IMR-90 (cell line): ENCODE results near the gene COQ2. TPM values are rescaled to one million over a fixed set of nuclear protein-coding genes. Genes with fewer than 3 reads are reported as not detected.

Experiments used
- ATAC-seq: fragments of 200-7000 bp; cut with Tn5 transposase; 2 replicates; pipeline ENCODE4 v1.9.1; 2020; ENCODE audit warnings: low read depth, mild to moderate bottlenecking, moderate library complexity
- BruUV-seq: library from RNA; stranded (reverse); fragments of 400-500 nt; replicated peaks from 2 replicates; lab custom pipeline; 2021; lab: Mats Ljungman, UMichigan
- CTCF ChIA-PET: fragments of 300-600 bp; formaldehyde crosslinking; extraction: SDS; loops from one replicate; lab custom pipeline; 2021; ENCODE audit warnings: antibody characterized with exemption; lab: Yijun Ruan, JAX
- POLR2A ChIA-PET: fragments of 300-600 bp; sonication (Branson Sonifier 250); formaldehyde crosslinking; loops from one replicate; lab custom pipeline; 2022; ENCODE audit warnings: antibody characterized with exemption; ENCODE audit not compliant: unreplicated experiment; lab: Charles Lee
- DNase-seq: peaks from one replicate; pipeline ENCODE4 v3.0.0; 2013
- H2AFZ ChIP-seq: replicated peaks from 2 replicates; pipeline ENCODE3; 2013; ENCODE audit warnings: low read length, mild to moderate bottlenecking; ENCODE audit not compliant: poor library complexity
- H2AK5ac ChIP-seq: 2 replicates; pipeline ENCODE4 v1.6.1; 2013; ENCODE audit warnings: low read depth, low read length, inconsistent platforms
- H2AK9ac ChIP-seq: replicated peaks from 2 replicates; pipeline ENCODE3; 2013; ENCODE audit warnings: mild to moderate bottlenecking, low read depth, low read length, moderate library complexity; ENCODE audit not compliant: poor library complexity
- H2BK120ac ChIP-seq: 2 replicates; pipeline ENCODE4 v1.6.1; 2013; ENCODE audit warnings: low read depth, low read length, inconsistent platforms
- H2BK15ac ChIP-seq: 3 replicates; pipeline ENCODE4 v1.6.1; 2013; ENCODE audit warnings: low read depth, low read length, inconsistent platforms
- H2BK20ac ChIP-seq: 2 replicates; pipeline ENCODE4 v1.6.1; 2013; ENCODE audit warnings: low read depth, mild to moderate bottlenecking, inconsistent platforms, low read length, moderate library complexity
- H2BK5ac ChIP-seq: 2 replicates; pipeline ENCODE4 v1.6.1; 2013; ENCODE audit warnings: mild to moderate bottlenecking, low read depth, low read length, inconsistent platforms; ENCODE audit not compliant: poor library complexity, severe bottlenecking
- H3K14ac ChIP-seq: replicated peaks from 2 replicates; pipeline ENCODE4 v1.6.1; 2013; ENCODE audit warnings: low read depth, low read length, inconsistent platforms
- H3K18ac ChIP-seq: 2 replicates; pipeline ENCODE4 v1.6.1; 2013; ENCODE audit warnings: low read depth, low read length, control low read depth
- H3K23ac ChIP-seq: 2 replicates; pipeline ENCODE4 v1.6.1; 2013; ENCODE audit warnings: low read depth, low read length, inconsistent platforms
- H3K27ac ChIP-seq: 2 replicates; pipeline ENCODE4 v1.5.1; 2013; ENCODE audit warnings: mild to moderate bottlenecking, control low read depth, low read length; ENCODE audit not compliant: insufficient read depth
- H3K27me3 ChIP-seq: 2 replicates; pipeline ENCODE4 v1.6.1; 2013; ENCODE audit warnings: low read length; ENCODE audit not compliant: control insufficient read depth, insufficient read depth
- H3K36me3 ChIP-seq: 2 replicates; pipeline ENCODE4 v1.6.1; 2013; ENCODE audit warnings: low read length, mixed read lengths; ENCODE audit not compliant: control insufficient read depth, insufficient read depth
- H3K4ac ChIP-seq: 2 replicates; pipeline ENCODE4 v1.6.1; 2013; ENCODE audit warnings: low read depth, low read length, inconsistent platforms
- H3K4me1 ChIP-seq: 2 replicates; pipeline ENCODE4 v1.6.1; 2013; ENCODE audit warnings: low read length, mixed read lengths; ENCODE audit not compliant: control insufficient read depth, insufficient read depth
- H3K4me2 ChIP-seq: 2 replicates; pipeline ENCODE4 v1.6.1; 2013; ENCODE audit warnings: low read depth, mild to moderate bottlenecking, control low read depth, low read length, moderate library complexity
- H3K4me3 ChIP-seq: 2 replicates; pipeline ENCODE4 v1.5.1; 2013; ENCODE audit warnings: low read depth, mild to moderate bottlenecking, control low read depth, low read length, moderate library complexity; ENCODE audit not compliant: insufficient read depth
- H3K56ac ChIP-seq: 2 replicates; pipeline ENCODE4 v1.6.1; 2013; ENCODE audit warnings: low read length, inconsistent platforms; ENCODE audit not compliant: insufficient read depth; ENCODE audit errors: extremely low read depth
- H3K79me1 ChIP-seq, 2 experiments: 2 replicates each; pipeline ENCODE4 v1.6.1; 2013; ENCODE audit warnings: low read length in 2 of 2, inconsistent platforms in 1 of 2, low read depth in 1 of 2
- H3K9ac ChIP-seq: 2 replicates; pipeline ENCODE4 v1.6.1; 2013; ENCODE audit warnings: low read depth, low read length, control low read depth
- H3K9me1 ChIP-seq: 2 replicates; pipeline ENCODE4 v1.6.1; 2013; ENCODE audit warnings: low read length, inconsistent platforms; ENCODE audit not compliant: insufficient read depth
- H3K9me3 ChIP-seq: 2 replicates; pipeline ENCODE4 v1.6.1; 2013; ENCODE audit warnings: low read length; ENCODE audit not compliant: control insufficient read depth, insufficient read depth
- H4K20me1 ChIP-seq: 2 replicates; pipeline ENCODE4 v1.6.1; 2013; ENCODE audit warnings: low read length, inconsistent platforms; ENCODE audit not compliant: insufficient read depth
- H4K5ac ChIP-seq: 2 replicates; pipeline ENCODE4 v1.6.1; 2013; ENCODE audit warnings: mild to moderate bottlenecking, low read depth, low read length, control low read depth
- H4K8ac ChIP-seq, 2 experiments: 2 replicates each; pipeline ENCODE4 v1.6.1; 2013; ENCODE audit warnings: low read depth in 2 of 2, low read length in 2 of 2, control low read depth in 1 of 2, inconsistent platforms in 1 of 2
- H4K91ac ChIP-seq: 2 replicates; pipeline ENCODE4 v1.6.1; 2013; ENCODE audit warnings: low read depth, low read length, inconsistent platforms; ENCODE audit not compliant: insufficient read depth
- BHLHE40 ChIP-seq: fragments of 150-350 bp; IDR thresholded peaks from 2 replicates; pipeline ENCODE4 v1.6.1; 2016; ENCODE audit warnings: mild to moderate bottlenecking, low read depth, low read length
- FOS ChIP-seq: fragments of 150-350 bp; IDR thresholded peaks from 2 replicates; pipeline ENCODE4 v1.6.1; 2016; ENCODE audit warnings: low read depth, low read length
- RCOR1 ChIP-seq: IDR thresholded peaks from 2 replicates; pipeline ENCODE4 v1.6.1; 2012; ENCODE audit warnings: mild to moderate bottlenecking, low read length, improper control_type of control experiment; ENCODE audit not compliant: insufficient replicate concordance
- SMC3 ChIP-seq: fragments of 150-350 bp; IDR thresholded peaks from 2 replicates; pipeline ENCODE4 v1.6.1; 2016; ENCODE audit warnings: low read depth, mild to moderate bottlenecking, antibody characterized with exemption, low read length, moderate library complexity
- WGBS, 2 experiments: methylation state at CpG; one replicate each; pipeline versions ENCODE4 v1.1.5 to v1.1.7; 2013; ENCODE audit warnings: missing lambda C conversion rate in 2 of 2; ENCODE audit not compliant: insufficient read length in 1 of 2; ENCODE audit errors: extremely low coverage in 2 of 2; 5-methylcytosine and 5-hydroxymethylcytosine counted together
- dilution Hi-C: fragments of 300-500 bp; cut with HindIII; formaldehyde crosslinking; loops from one replicate; pipeline ENCODE4 v1.14.3; 2018; ENCODE audit warnings: low sequenced_read_pairs; ENCODE audit not compliant: unreplicated experiment
- in situ Hi-C: fragments of 300-500 bp; cut with MboI; formaldehyde crosslinking; loops from 3 replicates; pipeline ENCODE4 v1.14.3; 2019; ENCODE audit warnings: low sequenced_read_pairs, inconsistent platforms, mixed read lengths
- intact Hi-C: fragments of 100-400 bp; cut with micrococcal nuclease; formaldehyde crosslinking; loops from 2 replicates; pipeline ENCODE4 v1.10.0; 2022
- polyA plus RNA-seq, 3 experiments: library from polyadenylated mRNA; depleted of rRNA; stranded (reverse); fragments of >200 nt; gene quantifications; 2 replicates each; pipeline ENCODE4 v1.2.3, GENCODE V29; 2012; ENCODE audit warnings: low replicate concordance in 1 of 3
- total RNA-seq: library from RNA; depleted of rRNA; stranded (reverse); fragments of >200 nt; gene quantifications from 2 replicates; pipeline ENCODE4 v1.2.3, GENCODE V29; 2012

COQ2 gene
- total and polyA plus RNA-seq, 2 of the 4 experiments (the other 2 are of a cell fraction) = 7.3 to 7.4 TPM

- no peak overlapping the region for H2BK15ac ChIP-seq
- H4K91ac ChIP-seq = no peak overlapping the region
- whole genome bisulfite sequencing, 2 experiments = 100% methylated on average over 2 of the region's 5 CpGs; no CpG with 5 or more reads in 1 of the 2 experiments
- no peak overlapping the region for H3K56ac ChIP-seq
- intact Hi-C loops = loop anchor here (5.0 kb wide), 1 partner anchor 799 kb away; no protein-coding TSS in a partner anchor
- H3K23ac ChIP-seq = no peak overlapping the region
- H3K4me3 ChIP-seq = no peak overlapping the region
- no peak overlapping the region for H4K5ac ChIP-seq
- H3K4ac ChIP-seq = no peak overlapping the region
- H3K4me2 ChIP-seq = no peak overlapping the region
- H3K18ac ChIP-seq = no peak overlapping the region
- no peak overlapping the region for H3K27ac ChIP-seq
- H2BK5ac ChIP-seq = no peak overlapping the region
- peaks cover 7% of the 10 kb centered on the region for H3K9me1 ChIP-seq
- no peak overlapping the region for H2AFZ ChIP-seq
- 0 out of 4 replicates have a peak, but pooled peaks cover 0 to 3% of the 10 kb centered on the region in 2 experiments for H3K79me1 ChIP-seq
- H3K27me3 ChIP-seq = no peaks in the 10 kb centered on the region
- POLR2A ChIA-PET = no interaction called here
- H2BK120ac ChIP-seq = no peak overlapping the region
- H3K9me3 ChIP-seq = no peaks in the 10 kb centered on the region
- no peak for ATAC-seq
- in situ Hi-C loops = loop anchor here (10.0 kb wide), 1 partner anchor 817 kb away; no protein-coding TSS in a partner anchor
- no peaks in the 10 kb centered on the region for H4K20me1 ChIP-seq
- H2AK9ac ChIP-seq = no peak overlapping the region
- H2BK20ac ChIP-seq = no peak overlapping the region
- H3K14ac ChIP-seq = no peak overlapping the region
- no peak overlapping the region for H4K8ac ChIP-seq
- peaks cover 8% of the 10 kb centered on the region for H3K4me1 ChIP-seq
- H3K36me3 ChIP-seq = peaks cover 3% of the 10 kb centered on the region; the same call in 1 of the 2 replicates
- DNase-seq = no peak
- CTCF ChIA-PET = interaction anchor here (0.6 to 1.2 kb wide), 4 partner anchors 146 to 208 kb away, joined by 3 to 5 read pairs (median 4); partner anchors contain the start of gene PLAC8
- BruUV-seq = no TSS peak
- H2AK5ac ChIP-seq = no peak overlapping the region
- no peak overlapping the region for H3K9ac ChIP-seq
- dilution Hi-C loops = no loop called here
- TF ChIP-seq SMC3 = no peak
- TF ChIP-seq FOS = no peak
- no peak for TF ChIP-seq BHLHE40
- TF ChIP-seq RCOR1 = no peak
Observed at GRCh38 chr4:83261307-83261706, 23.3 kb downstream of the COQ2 start.
